Measurements from ENCODE around the gene NYNRIN.
"Not testable (repeated sequence)": the region's sequence is repeated elsewhere in the genome, so short reads cannot be mapped to it uniquely, and the experiment has no call there.

NYNRIN gene

DNA sequence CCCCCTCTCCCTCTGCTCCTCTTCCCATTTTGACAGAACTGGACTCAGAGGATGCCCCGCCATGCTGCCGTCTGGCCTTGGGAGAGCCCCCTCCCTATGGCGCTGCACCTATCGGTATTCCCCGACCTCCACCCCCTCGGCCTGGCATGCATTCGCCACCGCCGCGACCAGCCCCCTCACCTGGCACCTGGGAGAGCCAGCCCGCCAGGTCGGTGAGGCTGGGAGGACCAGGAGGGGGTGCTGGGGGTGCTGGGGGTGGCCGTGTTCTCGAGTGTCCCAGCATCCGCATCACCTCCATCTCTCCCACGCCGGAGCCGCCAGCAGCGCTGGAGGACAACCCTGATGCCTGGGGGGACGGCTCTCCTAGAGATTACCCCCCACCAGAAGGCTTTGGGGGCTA is 29.3 kb upstream of the NYNRIN start:
- DNase-seq (ENCODE audit: extremely low spot score, insufficient read length, low read depth) (no peak), FAIRE-seq (no peak)

DNA sequence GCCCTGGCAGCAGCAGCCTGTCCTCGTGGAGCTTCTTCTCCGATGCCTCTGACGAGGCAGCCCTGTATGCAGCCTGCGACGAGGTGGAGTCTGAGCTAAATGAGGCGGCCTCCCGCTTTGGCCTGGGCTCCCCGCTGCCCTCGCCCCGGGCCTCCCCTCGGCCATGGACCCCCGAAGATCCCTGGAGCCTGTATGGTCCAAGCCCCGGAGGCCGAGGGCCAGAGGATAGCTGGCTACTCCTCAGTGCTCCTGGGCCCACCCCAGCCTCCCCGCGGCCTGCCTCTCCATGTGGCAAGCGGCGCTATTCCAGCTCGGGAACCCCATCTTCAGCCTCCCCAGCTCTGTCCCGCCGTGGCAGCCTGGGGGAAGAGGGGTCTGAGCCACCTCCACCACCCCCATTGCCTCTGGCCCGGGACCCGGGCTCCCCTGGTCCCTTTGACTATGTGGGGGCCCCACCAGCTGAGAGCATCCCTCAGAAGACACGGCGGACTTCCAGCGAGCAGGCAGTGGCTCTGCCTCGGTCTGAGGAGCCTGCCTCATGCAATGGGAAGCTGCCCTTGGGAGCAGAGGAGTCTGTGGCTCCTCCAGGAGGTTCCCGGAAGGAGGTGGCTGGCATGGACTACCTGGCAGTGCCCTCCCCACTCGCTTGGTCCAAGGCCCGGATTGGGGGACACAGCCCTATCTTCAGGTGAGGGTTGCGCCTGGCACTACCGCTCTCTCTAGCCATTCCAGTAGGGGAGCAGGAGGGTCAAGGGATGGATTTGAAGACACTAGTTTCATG is 28.7 kb upstream of the NYNRIN start:
- no peak for FAIRE-seq

DNA sequence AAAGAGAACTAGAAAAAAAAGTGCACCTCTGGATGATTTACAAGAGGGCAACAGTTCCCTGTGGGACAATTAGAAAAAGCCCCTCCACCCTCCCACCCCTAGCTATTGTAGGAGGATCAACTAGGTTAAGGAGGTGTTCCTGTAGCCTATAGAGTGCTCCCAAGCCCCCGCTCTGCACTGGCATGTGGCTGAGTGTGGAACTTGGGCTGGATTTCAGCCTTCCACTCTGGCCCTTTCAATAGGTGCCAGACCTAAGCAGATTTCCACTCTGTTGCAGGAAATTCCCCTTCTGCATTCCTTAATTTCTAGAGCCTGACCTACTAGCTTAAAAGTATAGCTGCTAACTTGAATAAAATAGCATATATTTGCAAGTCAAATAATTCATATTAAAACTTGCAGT is 28.1 kb upstream of the NYNRIN start:
- no peak for DNase-seq (ENCODE audit: extremely low spot score, insufficient read length, low read depth)
- FAIRE-seq = no peak

More for the DNA sequence above, 28.7 kb upstream of the NYNRIN start:
- DNase-seq (ENCODE audit: extremely low spot score, insufficient read length, low read depth) = no peak

DNA sequence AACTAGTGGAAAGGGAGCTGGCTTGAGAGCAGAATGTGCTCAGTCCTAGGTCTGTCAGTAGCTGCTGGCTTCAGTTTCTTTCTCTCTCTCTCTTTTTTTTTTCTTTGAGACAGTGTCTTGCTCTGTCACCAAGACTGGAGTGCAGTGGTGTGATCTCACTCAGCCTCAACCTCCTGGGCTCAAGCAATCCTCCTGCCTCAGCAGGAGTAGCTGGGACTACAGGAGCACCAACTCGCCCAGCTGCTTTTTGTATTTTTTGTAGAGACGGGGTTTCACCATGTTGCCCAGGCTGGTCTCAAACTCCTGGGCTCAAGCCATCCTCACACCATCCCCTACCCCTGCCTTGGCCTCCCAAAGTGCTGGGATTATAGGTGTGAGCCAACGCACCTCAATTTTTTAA is 27.2 kb upstream of the NYNRIN start:
- not testable (repeated sequence) for FAIRE-seq; DNase-seq (ENCODE audit: extremely low spot score, insufficient read length, low read depth)

DNA sequence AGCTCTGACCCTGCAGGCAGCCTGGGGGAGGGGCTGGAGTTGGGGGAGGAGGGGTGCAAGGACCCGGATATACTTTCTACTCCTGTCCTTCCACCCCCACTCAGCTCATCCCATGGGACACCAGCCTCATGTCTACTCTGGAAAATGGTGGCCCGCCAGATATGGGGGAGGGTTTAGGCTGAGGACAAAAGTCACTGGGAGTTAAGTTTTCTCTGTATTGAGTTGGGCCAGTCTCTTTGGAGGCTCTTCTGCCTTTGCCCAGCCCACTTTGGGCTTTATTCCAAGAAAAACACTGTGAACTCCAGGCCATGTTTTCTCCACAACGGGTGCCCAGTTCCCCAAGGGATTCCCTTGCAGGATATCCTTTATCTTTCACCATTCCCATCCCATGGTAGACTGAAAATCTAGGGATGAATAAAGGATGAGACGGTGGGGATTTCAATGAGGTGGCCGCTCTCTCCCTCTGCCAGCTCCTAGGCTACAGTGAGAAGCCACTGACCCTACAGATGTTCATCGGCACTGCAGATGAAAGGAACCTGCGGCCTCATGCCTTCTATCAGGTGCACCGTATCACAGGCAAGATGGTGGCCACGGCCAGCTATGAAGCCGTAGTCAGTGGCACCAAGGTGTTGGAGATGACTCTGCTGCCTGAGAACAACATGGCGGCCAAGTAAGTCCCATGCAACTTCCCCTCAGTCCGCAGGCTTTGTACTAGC is 25.9 kb upstream of the NYNRIN start:
- FAIRE-seq (no peak), DNase-seq (ENCODE audit: extremely low spot score, insufficient read length, low read depth) (no peak)

DNA sequence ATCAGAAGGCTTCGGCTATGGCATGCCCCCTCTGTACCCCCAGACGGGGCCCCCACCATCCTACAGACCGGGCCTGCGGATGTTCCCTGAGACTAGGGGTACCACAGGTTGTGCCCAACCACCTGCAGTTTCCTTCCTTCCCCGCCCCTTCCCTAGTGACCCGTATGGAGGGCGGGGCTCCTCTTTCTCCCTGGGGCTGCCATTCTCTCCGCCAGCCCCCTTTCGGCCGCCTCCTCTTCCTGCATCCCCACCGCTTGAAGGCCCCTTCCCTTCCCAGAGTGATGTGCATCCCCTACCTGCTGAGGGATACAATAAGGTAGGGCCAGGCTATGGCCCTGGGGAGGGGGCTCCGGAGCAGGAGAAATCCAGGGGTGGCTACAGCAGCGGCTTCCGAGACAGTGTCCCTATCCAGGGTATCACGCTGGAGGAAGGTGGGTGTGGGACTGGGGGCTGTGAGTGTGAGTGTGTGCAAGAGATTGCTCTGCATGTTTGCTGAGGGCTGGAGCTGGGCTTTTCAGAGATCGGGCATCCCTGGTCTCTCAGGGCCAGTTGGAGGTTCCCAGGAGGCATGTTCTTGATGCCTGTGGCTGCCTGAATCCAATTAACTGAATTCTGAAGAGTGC is 22.2 kb upstream of the NYNRIN start:
- DNase-seq (ENCODE audit: extremely low spot score, insufficient read length, low read depth) (no peak), FAIRE-seq (no peak)

DNA sequence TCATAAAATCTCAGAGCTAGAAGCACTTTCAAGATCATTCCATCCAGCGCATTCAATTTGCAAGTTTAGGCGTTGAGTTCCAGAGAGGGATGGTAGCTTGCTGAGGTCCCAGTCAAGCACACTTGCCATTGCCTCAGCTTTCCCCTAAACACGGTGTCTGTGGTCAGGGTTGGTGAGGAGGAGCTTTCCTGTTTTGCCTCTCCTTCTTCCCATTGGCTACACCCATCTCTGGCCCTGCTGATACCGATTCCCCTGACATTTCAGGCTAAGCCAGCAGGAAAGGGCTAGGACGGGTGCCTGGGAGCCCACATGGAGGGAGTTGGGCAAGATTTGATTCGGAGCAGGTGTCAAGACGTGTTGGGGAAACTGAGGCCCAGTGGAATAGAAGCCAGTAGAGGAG is 21.7 kb upstream of the NYNRIN start:
- FAIRE-seq = no peak
- no peak for DNase-seq (ENCODE audit: extremely low spot score, insufficient read length, low read depth)

DNA sequence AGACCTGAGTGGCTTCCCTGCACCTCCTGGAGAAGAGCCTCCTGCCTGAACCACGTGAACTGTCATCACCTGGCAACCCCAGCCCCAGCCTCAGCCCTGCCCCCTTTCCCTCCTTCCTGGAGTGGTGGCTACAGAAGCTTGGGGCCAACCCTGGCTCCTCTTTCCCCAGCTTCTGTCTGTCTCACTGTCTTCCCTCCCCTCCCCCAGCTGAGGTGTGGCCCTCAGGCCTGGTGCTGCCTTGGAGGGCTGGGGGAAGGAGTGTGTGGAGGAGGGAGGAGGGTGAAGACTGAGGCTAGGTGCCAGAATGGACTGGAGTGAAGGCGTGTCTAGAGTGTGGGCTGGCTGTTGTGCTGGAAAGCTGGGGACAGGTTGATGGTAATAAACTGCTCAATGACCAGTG is 21.1 kb upstream of the NYNRIN start:
- DNase-seq (ENCODE audit: extremely low spot score, insufficient read length, low read depth) (no peak), FAIRE-seq (no peak)

DNA sequence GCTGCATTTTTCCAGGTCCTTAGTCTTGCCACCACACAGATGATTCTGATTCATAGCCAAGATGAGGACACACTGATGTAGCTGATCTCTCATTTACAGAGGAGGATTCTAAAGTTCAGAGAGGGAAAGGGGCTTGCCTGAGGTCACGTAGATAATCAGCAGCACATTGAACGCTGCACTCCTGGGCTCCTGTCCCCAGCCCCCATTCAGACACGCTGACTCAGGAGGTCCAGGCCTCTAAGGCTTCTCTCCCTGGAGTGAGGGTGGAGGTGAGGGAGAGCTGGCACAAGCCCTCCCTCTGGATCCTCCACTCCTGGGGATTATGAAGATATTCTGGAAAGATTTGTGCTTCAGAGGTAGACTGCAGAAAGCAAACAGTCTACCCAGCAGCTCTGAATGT is 20.5 kb upstream of the NYNRIN start:
- no peak for DNase-seq (ENCODE audit: extremely low spot score, insufficient read length, low read depth)
- FAIRE-seq = no peak

DNA sequence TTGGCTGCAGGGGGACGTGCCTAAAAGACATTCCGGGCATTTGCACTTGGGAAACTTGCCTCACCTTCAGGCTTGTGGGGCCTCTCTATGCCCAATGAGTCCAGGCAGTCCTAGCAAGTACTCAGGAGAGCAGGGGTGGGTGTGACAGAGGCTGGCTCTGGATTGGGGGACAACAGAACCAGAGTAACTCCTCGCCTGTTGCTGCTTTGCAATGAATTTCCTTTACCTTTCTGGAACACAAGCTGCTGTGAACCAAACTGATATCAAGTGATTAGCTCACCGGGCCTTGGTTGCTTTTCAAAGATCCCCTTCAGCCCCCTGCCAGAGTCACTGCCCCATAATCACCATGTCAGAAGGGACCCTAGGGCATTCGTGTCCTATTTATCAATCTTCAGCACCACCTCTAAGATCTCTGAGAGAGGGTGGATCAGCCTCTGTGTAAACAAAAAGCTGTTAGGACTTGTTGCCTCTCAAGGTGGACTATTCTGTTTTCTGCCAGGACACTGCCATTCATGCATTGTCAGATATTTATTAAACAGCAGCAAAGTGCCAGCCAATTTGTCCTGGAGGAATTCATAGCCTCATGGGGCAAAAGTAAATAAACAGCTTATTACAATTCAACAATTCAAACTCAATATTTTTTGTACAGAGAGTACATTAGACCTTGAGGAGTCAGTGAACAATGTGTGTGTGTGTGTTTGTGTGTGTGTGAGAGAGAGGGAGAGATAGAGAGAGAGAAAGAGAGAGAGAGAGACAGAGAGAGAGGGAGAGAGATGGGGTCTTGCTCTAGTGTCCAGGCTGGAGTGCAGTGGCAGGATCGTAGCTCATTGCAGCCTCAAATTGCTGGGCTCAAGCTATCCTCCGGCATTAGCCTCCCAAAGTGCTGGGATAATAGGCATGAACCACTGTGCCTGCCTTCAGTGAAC is 19.6 kb upstream of the NYNRIN start:
- no peak for FAIRE-seq
- no peak for DNase-seq (ENCODE audit: extremely low spot score, insufficient read length, low read depth)

DNA sequence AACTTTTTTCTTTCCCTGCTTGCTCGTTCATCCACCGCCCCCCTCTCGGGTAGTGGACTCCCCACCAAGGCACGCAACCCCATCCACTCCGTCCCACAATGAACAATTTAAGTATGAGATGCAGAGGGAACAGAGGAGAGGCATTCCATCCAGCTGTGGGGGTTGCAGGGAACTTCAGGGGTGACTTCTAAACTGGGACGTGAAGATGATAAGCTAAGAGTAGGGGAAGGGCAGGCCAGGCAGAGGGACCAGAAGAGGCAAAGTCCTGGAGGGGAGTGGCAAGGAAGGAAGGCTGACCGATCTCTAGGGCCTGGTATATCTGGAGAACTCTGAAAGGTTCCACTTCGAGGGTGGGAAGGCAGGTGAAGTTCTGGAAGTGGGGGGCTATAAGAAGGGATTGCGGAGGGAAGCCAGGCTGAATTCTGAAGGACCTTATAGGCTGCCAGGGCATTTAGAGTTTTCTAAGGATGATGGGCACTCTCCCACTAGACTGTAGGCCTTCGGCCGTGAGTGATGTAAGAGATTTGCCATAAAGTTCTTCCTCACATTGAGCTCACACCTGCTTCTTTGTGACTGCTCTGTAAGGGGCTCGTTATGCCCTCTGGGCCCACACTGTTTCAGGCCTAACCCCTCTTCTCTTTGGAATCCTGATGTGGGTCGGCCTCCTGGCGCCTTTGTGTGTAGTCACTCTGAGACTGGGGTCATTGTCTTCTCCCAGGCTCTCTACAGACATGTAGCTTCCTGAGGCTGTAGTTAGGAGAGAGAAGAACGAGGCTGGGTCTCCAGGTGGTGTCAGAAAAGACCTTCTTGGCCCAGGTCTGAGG is 18.7 kb upstream of the NYNRIN start:
- DNase-seq (ENCODE audit: extremely low spot score, insufficient read length, low read depth) (no peak), FAIRE-seq (no peak)

DNA sequence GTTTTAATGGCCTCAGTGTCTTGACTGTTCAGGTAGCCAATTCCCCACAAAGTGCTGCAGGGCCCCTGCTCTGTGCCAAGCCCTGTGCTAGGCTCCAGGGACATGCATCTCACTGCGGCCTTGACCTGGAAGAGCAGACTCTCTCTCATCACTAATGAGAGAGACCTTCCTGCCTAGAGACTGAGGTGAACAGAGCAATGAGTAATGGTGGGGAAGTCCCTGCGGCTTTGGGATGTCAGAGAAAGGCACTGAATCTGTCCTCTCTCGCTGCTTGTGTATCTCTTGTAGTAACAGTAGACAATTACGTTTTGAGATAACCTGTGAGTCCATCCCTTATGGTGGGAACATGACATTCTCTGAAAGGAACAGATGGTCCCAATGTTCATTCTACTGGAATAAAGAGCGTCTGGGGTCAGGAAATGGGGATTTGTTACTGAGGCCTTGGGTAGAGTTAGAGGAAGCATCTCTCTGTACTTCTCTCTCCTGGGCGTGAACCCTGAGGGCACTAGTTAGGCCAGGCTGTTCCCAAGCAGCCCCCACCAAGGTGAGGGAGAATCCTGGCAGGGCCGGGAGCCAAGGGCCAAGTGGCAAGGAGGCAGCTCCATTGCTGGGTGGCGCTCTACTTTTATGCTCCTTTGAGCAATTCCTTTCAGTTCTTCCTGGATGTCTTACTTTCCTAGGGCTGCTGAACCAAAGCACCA is 17.3 kb upstream of the NYNRIN start:
- DNase-seq (ENCODE audit: extremely low spot score, insufficient read length, low read depth) (no peak), FAIRE-seq (no peak)

DNA sequence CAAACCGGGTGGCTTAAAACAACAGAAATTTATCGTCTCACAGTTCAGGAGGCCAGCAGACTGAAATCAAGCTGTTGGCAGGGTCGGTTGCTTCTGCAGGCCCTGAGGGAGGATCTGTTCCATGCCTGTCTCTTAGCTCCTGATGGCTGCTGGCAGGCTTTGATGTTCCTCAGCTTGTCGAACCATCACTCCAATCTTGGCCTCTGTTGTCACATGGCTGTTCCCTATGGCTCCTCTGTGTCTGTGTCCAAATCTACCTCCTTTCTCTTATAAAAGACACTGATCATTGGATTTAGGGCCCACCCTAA is 16.8 kb upstream of the NYNRIN start:
- no peak for FAIRE-seq
- no peak for DNase-seq (ENCODE audit: extremely low spot score, insufficient read length, low read depth)

DNA sequence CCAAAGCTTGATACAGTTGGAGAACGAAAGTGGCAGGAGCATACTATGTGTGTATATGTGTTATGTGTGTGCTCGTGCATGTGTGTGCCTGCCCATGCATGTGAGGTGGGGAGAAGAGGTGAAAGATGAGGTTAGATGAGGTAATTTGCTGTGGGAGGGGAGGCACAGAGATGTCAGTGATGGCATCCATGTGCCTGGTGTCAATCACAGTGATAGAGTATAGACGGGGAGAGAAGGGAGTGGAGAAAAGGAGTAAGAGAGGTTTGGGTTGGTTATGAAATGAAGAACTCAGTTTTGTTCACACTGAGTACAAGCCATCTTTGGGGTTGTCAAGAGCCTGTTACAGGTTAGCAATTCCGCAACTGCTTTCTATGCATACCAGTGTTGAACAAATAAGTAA is 14.6 kb upstream of the NYNRIN start:
- no peak for DNase-seq (ENCODE audit: extremely low spot score, insufficient read length, low read depth)
- no peak for FAIRE-seq

DNA sequence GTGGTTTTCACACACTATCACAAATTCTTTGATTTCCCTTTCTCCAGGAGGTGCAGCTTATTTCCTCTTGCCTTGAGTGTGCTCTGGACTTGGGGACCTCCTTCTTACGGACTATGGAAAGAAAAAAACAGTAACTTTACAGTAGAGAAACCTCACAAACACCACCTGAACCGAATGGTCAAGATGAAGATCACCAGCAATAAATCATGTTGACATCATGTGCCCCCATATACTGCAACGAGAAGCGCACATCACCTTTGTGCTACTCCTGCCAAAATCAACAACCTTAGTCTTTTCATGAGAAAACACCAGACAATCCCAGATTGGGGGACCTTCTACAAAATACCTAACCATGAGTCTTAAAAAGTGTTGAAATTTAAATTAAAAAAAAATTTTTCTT is 13.3 kb upstream of the NYNRIN start:
- FAIRE-seq (no peak), DNase-seq (ENCODE audit: extremely low spot score, insufficient read length, low read depth) (no peak)

DNA sequence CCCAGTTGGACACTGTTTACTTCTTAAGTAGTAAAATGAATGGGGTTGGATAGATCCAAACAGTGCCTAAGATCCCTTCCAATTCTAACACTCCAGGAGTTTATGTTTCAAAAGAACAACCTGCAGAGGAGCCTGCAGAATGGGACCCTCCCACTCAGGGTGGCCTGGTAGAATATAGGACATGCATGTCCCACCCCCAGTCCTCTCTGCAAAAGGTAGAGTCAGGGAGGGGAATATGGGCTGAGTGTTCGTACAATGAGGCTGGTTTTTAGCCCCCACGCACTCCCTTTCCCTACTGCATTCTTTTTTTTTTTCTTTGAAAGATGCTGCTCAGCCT is 11.8 kb upstream of the NYNRIN start:
- DNase-seq (ENCODE audit: extremely low spot score, insufficient read length, low read depth) (no peak), FAIRE-seq (no peak)

DNA sequence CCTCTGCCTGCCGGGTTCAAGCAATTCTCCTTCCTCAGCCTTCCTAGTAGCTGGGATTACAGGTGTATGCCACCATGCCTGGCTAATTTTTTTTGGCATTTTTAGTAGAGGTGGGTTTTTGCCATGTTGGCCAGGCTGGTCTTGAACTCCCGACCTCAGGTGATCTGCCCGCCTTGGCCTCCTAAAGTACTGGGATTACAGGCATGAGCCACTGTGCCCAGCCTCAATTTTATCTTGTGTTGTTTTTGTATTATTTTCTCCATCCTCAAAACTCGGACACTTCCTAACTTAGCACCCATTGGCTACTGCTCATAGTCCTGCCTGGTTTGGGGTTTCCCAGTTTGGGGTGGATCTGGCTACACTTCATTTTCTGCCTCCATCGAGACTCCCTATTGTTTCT is 11.2 kb upstream of the NYNRIN start:
- DNase-seq (ENCODE audit: extremely low spot score, insufficient read length, low read depth); FAIRE-seq: not testable (repeated sequence)

DNA sequence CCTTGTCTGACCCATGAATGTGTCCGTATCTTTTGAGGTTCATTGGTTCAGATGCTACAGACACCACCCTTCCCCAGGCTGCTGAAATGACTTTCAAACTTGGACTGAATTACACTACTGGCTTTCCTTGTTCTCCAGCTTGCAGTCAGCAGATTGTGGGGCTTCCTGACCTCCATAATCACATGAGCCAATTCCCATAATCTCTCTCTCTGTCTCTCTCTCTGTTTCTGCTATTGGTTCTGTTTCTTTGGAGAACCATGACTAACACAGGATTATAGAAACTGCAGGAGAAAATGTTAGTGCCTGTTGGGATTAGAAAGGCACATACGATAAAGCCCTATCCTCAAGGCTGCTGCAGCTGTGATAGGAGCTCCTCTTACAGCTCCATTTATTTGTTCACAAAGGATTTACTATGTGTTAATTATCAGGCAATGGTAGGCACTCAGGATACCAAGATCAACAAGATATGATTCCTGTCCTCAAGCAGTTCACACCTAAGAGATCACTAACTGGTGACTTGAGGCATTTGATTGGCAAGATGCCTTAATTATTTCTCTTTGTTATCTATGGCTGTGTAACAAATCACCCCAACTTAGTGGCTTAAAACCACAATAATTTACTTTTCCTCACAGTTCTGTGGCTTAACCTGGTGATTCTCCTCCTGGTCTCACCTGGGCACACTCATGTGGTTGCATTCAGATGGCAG is 10.2 kb upstream of the NYNRIN start:
- FAIRE-seq (no peak), DNase-seq (ENCODE audit: extremely low spot score, insufficient read length, low read depth) (no peak)
